Measurements from ENCODE around the gene ACVR1.

- TF ChIP-seq CTCF (IDR thresholded peaks at IDR 0.05; ENCODE audit: low read depth, low read length, poor library complexity, severe bottlenecking) (no peak), EZH2phosphoT487 (IDR thresholded peaks at IDR 0.05; ENCODE audit: borderline replicate concordance, low read length) (no peak)
Measured at GRCh38 chr2:157900203-157900602, 24.1 kb upstream of the ACVR1 start.
